ENCODE results near the gene UPK3A. TPM values are rescaled to one million over a fixed set of nuclear protein-coding genes. Genes with fewer than 3 reads are reported as not detected.

UPK3A gene
- total and polyA plus RNA-seq, 2 donors from 2014 or later = not detected

DNA sequence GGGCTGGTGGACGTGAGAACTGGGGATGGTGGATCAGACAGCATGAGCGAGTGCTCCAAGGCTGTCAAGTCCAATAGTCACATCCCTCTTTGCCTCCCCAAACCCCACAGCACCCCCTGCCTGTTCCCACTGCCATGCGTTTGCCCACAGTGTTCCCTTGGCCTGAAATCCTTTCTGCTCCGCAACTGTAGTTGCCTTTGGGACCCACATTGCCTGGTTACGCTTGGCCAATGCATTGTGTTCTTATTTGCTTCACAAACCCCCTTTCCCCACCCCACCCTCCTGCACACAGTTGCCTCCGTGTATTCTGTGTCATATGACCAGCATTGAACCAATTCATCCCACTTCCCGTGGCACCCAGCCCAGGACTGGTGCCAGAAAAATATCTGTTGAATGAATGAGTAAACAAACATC is 42.0 kb upstream of the UPK3A start:
- FAIRE-seq = no peak
- intact Hi-C loops (cut with DNase I) = no loop called here
- H3K27ac ChIP-seq (ENCODE audit: low read depth in 2 of 2, low read length in 2 of 2) = no peak overlapping the region

GRCh38 chr22:45244916-45245315 is 39.8 kb upstream of the UPK3A start:
- FAIRE-seq (no peak), DNase-seq (no peak)
- TF ChIP-seq, protein P1, sequence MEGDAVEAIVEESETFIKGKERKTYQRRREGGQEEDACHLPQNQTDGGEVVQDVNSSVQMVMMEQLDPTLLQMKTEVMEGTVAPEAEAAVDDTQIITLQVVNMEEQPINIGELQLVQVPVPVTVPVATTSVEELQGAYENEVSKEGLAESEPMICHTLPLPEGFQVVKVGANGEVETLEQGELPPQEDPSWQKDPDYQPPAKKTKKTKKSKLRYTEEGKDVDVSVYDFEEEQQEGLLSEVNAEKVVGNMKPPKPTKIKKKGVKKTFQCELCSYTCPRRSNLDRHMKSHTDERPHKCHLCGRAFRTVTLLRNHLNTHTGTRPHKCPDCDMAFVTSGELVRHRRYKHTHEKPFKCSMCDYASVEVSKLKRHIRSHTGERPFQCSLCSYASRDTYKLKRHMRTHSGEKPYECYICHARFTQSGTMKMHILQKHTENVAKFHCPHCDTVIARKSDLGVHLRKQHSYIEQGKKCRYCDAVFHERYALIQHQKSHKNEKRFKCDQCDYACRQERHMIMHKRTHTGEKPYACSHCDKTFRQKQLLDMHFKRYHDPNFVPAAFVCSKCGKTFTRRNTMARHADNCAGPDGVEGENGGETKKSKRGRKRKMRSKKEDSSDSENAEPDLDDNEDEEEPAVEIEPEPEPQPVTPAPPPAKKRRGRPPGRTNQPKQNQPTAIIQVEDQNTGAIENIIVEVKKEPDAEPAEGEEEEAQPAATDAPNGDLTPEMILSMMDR (IDR thresholded peaks at IDR 0.05; ENCODE audit: borderline replicate concordance, extremely low read depth, insufficient read depth) = no peak
- Histone ChIP-seq H3K36me3 (ENCODE audit: control insufficient read depth in 2 of 3, insufficient read depth in 3 of 3, low read length in 3 of 3) (no peaks in the 10 kb centered on the region), H3K9me3 (ENCODE audit: control insufficient read depth in 2 of 3, insufficient read depth in 1 of 3, low read length in 3 of 3) (no peaks in the 10 kb centered on the region), H3K4me1 (ENCODE audit: control insufficient read depth in 2 of 3, insufficient read depth in 2 of 3, low read depth in 1 of 3, low read length in 3 of 3) (peaks cover 0 to 20% (median 14%) of the 10 kb centered on the region in 3 donors), H3K4me3 (ENCODE audit: low read length in 3 of 3) (no peak overlapping the region), H3K27ac (ENCODE audit: low read depth in 2 of 2, low read length in 2 of 2) (peak overlapping the region in 1 of 2 donors; percentile 76), H3K9ac (ENCODE audit: low read length in 3 of 3) (no peak overlapping the region), H3K27me3 (ENCODE audit: control insufficient read depth, insufficient read depth, low read length) (no peaks in the 10 kb centered on the region)
- intact Hi-C loops (cut with DNase I) = no loop called here

More for the DNA sequence above, 42.0 kb upstream of the UPK3A start:
- Histone ChIP-seq H3K36me3 (ENCODE audit: control insufficient read depth in 2 of 3, insufficient read depth in 3 of 3, low read length in 3 of 3) (no peaks in the 10 kb centered on the region), H3K4me1 (ENCODE audit: control insufficient read depth in 2 of 3, insufficient read depth in 2 of 3, low read depth in 1 of 3, low read length in 3 of 3) (peaks cover 0 to 16% (median 13%) of the 10 kb centered on the region in 3 donors), H3K27me3 (ENCODE audit: control insufficient read depth, insufficient read depth, low read length) (no peaks in the 10 kb centered on the region), H3K4me3 (ENCODE audit: low read length in 3 of 3) (no peak overlapping the region), H3K9me3 (ENCODE audit: control insufficient read depth in 2 of 3, insufficient read depth in 1 of 3, low read length in 3 of 3) (no peaks in the 10 kb centered on the region), H3K9ac (ENCODE audit: low read length in 3 of 3) (no peak overlapping the region)
- TF ChIP-seq, protein P1 (IDR thresholded peaks at IDR 0.05; ENCODE audit: borderline replicate concordance, extremely low read depth, insufficient read depth) = no peak
- peak in 1 of 5 donors; percentile 69 for DNase-seq

GRCh38 chr22:45246060-45246985 is 38.4 kb upstream of the UPK3A start:
- Histone ChIP-seq H3K9me3 (ENCODE audit: control insufficient read depth in 2 of 3, insufficient read depth in 1 of 3, low read length in 3 of 3) (no peaks in the 10 kb centered on the region), H3K9ac (ENCODE audit: low read length in 3 of 3) (peak overlapping the region in 1 of 3 donors; percentile 22), H3K4me3 (ENCODE audit: low read length in 3 of 3) (no peak overlapping the region), H3K27me3 (ENCODE audit: control insufficient read depth, insufficient read depth, low read length) (no peaks in the 10 kb centered on the region), H3K4me1 (ENCODE audit: control insufficient read depth in 2 of 3, insufficient read depth in 2 of 3, low read depth in 1 of 3, low read length in 3 of 3) (peaks cover 0 to 16% (median 10%) of the 10 kb centered on the region in 3 donors), H3K36me3 (ENCODE audit: control insufficient read depth in 2 of 3, insufficient read depth in 3 of 3, low read length in 3 of 3) (no peaks in the 10 kb centered on the region), H3K27ac (ENCODE audit: low read depth in 2 of 2, low read length in 2 of 2) (peak overlapping the region; percentile 87 to 89)
- peak; percentile 78 to 95 (median 85) for DNase-seq
- intact Hi-C loops (cut with DNase I) = no loop called here
- TF ChIP-seq, protein P1 (IDR thresholded peaks at IDR 0.05; ENCODE audit: borderline replicate concordance, extremely low read depth, insufficient read depth) = no peak
- FAIRE-seq = peak; percentile 96

Measured in kidney (tissue), 14 donors.